Neural progenitor cell (in vitro differentiated cells): ENCODE measurements around the gene TSPEAR. TPM values are rescaled to one million over a fixed set of nuclear protein-coding genes. Genes with fewer than 3 reads are reported as not detected.

Experiments
- DNase-seq: peaks from one replicate; pipeline ENCODE4 v3.0.0-alpha.2; 2016; ENCODE audit warnings: low spot score
- H2AFZ ChIP-seq: fragments of 200-600 bp; sonication (generic); replicated peaks from 2 replicates; pipeline ENCODE4 v1.6.1; 2016; ENCODE audit warnings: antibody characterized with exemption
- H3F3A ChIP-seq: fragments of 200-600 bp; sonication (generic); 2 replicates; pipeline ENCODE4 v1.6.1; 2016; ENCODE audit warnings: antibody characterized with exemption, low read depth
- H3K27ac ChIP-seq: fragments of 200-600 bp; sonication (generic); 2 replicates; pipeline ENCODE4 v1.5.1; 2016; ENCODE audit warnings: mild to moderate bottlenecking
- H3K27me3 ChIP-seq: fragments of 200-600 bp; sonication (generic); 2 replicates; pipeline ENCODE4 v1.6.1; 2016; ENCODE audit warnings: mild to moderate bottlenecking, moderate library complexity
- H3K36me3 ChIP-seq: fragments of 200-600 bp; sonication (generic); 2 replicates; pipeline ENCODE4 v1.5.1; 2016
- H3K4me1 ChIP-seq: fragments of 200-600 bp; sonication (generic); 2 replicates; pipeline ENCODE4 v1.6.1; 2016; ENCODE audit warnings: mixed run types
- H3K4me2 ChIP-seq: fragments of 200-600 bp; sonication (generic); 2 replicates; pipeline ENCODE4 v1.6.1; 2016
- H3K4me3 ChIP-seq: fragments of 200-600 bp; sonication (generic); 2 replicates; pipeline ENCODE4 v1.5.1; 2016
- H3K79me2 ChIP-seq: fragments of 200-600 bp; sonication (generic); 2 replicates; pipeline ENCODE4 v1.6.1; 2016; ENCODE audit warnings: low read depth
- H3K9ac ChIP-seq: fragments of 200-600 bp; sonication (generic); 2 replicates; pipeline ENCODE4 v1.6.1; 2016
- H3K9me3 ChIP-seq: fragments of 200-600 bp; sonication (generic); 2 replicates; pipeline ENCODE4 v1.5.1; 2016; ENCODE audit warnings: low read depth
- H4K20me1 ChIP-seq: fragments of 200-600 bp; sonication (generic); 2 replicates; pipeline ENCODE4 v1.6.1; 2016; ENCODE audit warnings: low read depth
- H3K27ac Mint-ChIP-seq: 3 replicates; pipeline ENCODE4 v1.8.0; 2021; ENCODE audit warnings: mixed read lengths
- H3K27me3 Mint-ChIP-seq: 2 replicates; pipeline ENCODE4 v1.8.0; 2022; ENCODE audit warnings: low read depth, mild to moderate bottlenecking, inconsistent platforms, moderate library complexity, mixed read lengths; ENCODE audit not compliant: insufficient read depth
- H3K36me3 Mint-ChIP-seq: 3 replicates; pipeline ENCODE4 v1.8.0; 2021; ENCODE audit warnings: mixed read lengths
- H3K4me1 Mint-ChIP-seq: 3 replicates; pipeline ENCODE4 v1.8.0; 2021; ENCODE audit warnings: mixed read lengths
- H3K4me3 Mint-ChIP-seq: 3 replicates; pipeline ENCODE4 v1.8.0; 2021; ENCODE audit warnings: mild to moderate bottlenecking, moderate library complexity, mixed read lengths
- H3K9me3 Mint-ChIP-seq: 3 replicates; pipeline ENCODE4 v1.8.0; 2020; ENCODE audit warnings: mixed read lengths
- EZH2 ChIP-seq: fragments of 200-600 bp; sonication (generic); IDR thresholded peaks from 2 replicates; pipeline ENCODE4 v1.6.1; 2017; ENCODE audit warnings: antibody characterized with exemption, mild to moderate bottlenecking, moderate library complexity
- EZH2phosphoT487 ChIP-seq: fragments of 200-600 bp; sonication (generic); IDR thresholded peaks from 2 replicates; pipeline ENCODE4 v1.6.1; 2017; ENCODE audit warnings: antibody characterized with exemption
- total RNA-seq: library from RNA; depleted of rRNA; stranded (reverse); fragments of >200 nt; gene quantifications from 2 replicates; pipeline ENCODE4 v1.2.3, GENCODE V29; 2015; ENCODE audit warnings: low replicate concordance
- TF ChIP-seq, protein P1 (sequence below): fragments of 200-600 bp; sonication (generic); IDR thresholded peaks from 2 replicates; pipeline ENCODE4 v1.5.1; 2017; ENCODE audit warnings: antibody characterized with exemption, mild to moderate bottlenecking

Gene TSPEAR
- total RNA-seq, 1 donor from 2014 or later: not detected

DNA sequence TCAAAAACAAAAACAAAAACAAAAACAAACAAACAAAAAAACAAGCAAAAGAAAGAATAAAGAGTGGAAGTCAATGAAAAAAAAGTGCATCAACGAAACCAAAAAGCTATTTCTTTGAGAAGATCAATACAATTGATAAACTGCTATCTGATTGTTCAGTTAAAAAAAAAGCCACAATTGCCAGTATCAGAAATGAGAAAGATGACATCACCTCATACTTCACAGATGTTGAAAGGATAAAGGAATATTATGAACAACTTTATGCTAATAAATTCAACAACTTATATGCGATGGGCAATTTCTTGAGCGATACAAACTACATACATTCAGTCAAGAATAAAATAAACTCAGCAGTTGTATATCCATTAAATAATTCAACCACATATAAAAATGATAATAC lies 258.3 kb downstream of the TSPEAR start:
- Mint-ChIP-seq H3K4me1 (peaks cover 8% of the 10 kb centered on the region), H3K36me3 (no peaks in the 10 kb centered on the region)
- H3K4me3 ChIP-seq: no peak overlapping the region

DNA sequence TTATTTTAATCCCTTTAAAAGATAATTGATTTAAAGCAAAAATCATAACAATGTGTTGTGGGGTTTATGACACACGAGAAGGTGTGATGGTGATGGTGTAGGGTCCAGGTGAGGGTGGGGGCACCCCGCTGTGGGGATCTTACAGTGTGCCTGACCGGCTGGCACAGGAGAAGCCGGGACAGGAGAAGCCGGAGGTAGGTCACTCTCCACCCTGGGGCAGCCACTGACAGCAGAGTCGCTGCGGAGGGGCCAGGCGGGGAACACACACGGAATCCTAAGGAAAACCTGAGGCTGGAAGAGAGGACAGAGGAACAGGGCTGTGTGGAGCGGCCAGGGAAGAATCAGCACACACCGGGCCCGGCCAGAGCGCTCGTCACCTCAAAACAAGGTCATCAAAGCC lies 260.4 kb downstream of the TSPEAR start:
- no peaks in the 10 kb centered on the region for H3K36me3 Mint-ChIP-seq
- H3K79me2 ChIP-seq: no peaks in the 10 kb centered on the region
- H3K4me1 Mint-ChIP-seq: peaks cover 8% of the 10 kb centered on the region
- H3K9me3 Mint-ChIP-seq: peaks cover 13% of the 10 kb centered on the region
- no peak for DNase-seq
- H3K27ac ChIP-seq: no peak overlapping the region
- no peak overlapping the region for H3K4me2 ChIP-seq
- H3K27me3 Mint-ChIP-seq: peaks cover 6% of the 10 kb centered on the region
- no peaks in the 10 kb centered on the region for H3K36me3 ChIP-seq
- no peak overlapping the region for H3K9ac ChIP-seq
- no peak overlapping the region for H2AFZ ChIP-seq
- H4K20me1 ChIP-seq: no peaks in the 10 kb centered on the region
- H3K4me1 ChIP-seq: peaks cover 9% of the 10 kb centered on the region
- H3K4me3 Mint-ChIP-seq: no peak overlapping the region
- H3K9me3 ChIP-seq: no peaks in the 10 kb centered on the region
- TF ChIP-seq EZH2phosphoT487: no peak
- no peak for TF ChIP-seq EZH2
- TF ChIP-seq, protein P1, sequence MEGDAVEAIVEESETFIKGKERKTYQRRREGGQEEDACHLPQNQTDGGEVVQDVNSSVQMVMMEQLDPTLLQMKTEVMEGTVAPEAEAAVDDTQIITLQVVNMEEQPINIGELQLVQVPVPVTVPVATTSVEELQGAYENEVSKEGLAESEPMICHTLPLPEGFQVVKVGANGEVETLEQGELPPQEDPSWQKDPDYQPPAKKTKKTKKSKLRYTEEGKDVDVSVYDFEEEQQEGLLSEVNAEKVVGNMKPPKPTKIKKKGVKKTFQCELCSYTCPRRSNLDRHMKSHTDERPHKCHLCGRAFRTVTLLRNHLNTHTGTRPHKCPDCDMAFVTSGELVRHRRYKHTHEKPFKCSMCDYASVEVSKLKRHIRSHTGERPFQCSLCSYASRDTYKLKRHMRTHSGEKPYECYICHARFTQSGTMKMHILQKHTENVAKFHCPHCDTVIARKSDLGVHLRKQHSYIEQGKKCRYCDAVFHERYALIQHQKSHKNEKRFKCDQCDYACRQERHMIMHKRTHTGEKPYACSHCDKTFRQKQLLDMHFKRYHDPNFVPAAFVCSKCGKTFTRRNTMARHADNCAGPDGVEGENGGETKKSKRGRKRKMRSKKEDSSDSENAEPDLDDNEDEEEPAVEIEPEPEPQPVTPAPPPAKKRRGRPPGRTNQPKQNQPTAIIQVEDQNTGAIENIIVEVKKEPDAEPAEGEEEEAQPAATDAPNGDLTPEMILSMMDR: no peak
- no peaks in the 10 kb centered on the region for H3F3A ChIP-seq
- no peak overlapping the region for H3K27ac Mint-ChIP-seq
- no peak overlapping the region for H3K4me3 ChIP-seq
- H3K27me3 ChIP-seq: peaks cover 29% of the 10 kb centered on the region

More for the DNA sequence above, 258.3 kb downstream of the TSPEAR start:
- Mint-ChIP-seq H3K27ac (no peak overlapping the region), H3K27me3 (peaks cover 2% of the 10 kb centered on the region), H3K4me3 (no peak overlapping the region), H3K9me3 (peaks cover 13% of the 10 kb centered on the region)
- Histone ChIP-seq H3K36me3 (no peaks in the 10 kb centered on the region), H3K4me1 (peaks cover 9% of the 10 kb centered on the region), H2AFZ (no peak overlapping the region), H3K27me3 (peaks cover 33% of the 10 kb centered on the region), H3K79me2 (no peaks in the 10 kb centered on the region), H4K20me1 (no peaks in the 10 kb centered on the region), H3K27ac (no peak overlapping the region), H3F3A (no peaks in the 10 kb centered on the region), H3K9me3 (no peaks in the 10 kb centered on the region), H3K4me2 (no peak overlapping the region), H3K9ac (no peak overlapping the region)
- TF ChIP-seq EZH2 (no peak), EZH2phosphoT487 (no peak)
- TF ChIP-seq, protein P1: no peak
- DNase-seq: no peak

GRCh38 chr21:44450402-44450801 lies 261.0 kb downstream of the TSPEAR start:
- Histone ChIP-seq H3K9me3 (no peaks in the 10 kb centered on the region), H3K36me3 (no peaks in the 10 kb centered on the region), H3K4me3 (no peak overlapping the region), H3F3A (no peaks in the 10 kb centered on the region), H3K9ac (no peak overlapping the region), H4K20me1 (no peaks in the 10 kb centered on the region), H3K4me1 (peaks cover 9% of the 10 kb centered on the region), H3K27me3 (peaks cover 24% of the 10 kb centered on the region), H2AFZ (no peak overlapping the region), H3K4me2 (no peak overlapping the region), H3K79me2 (no peaks in the 10 kb centered on the region), H3K27ac (no peak overlapping the region)
- H3K9me3 Mint-ChIP-seq: peaks cover 13% of the 10 kb centered on the region
- no peaks in the 10 kb centered on the region for H3K36me3 Mint-ChIP-seq
- H3K27ac Mint-ChIP-seq: peak overlapping the region; percentile 89
- H3K4me1 Mint-ChIP-seq: peaks cover 8% of the 10 kb centered on the region
- H3K4me3 Mint-ChIP-seq: no peak overlapping the region
- no peak for DNase-seq
- peaks cover 6% of the 10 kb centered on the region for H3K27me3 Mint-ChIP-seq
- TF ChIP-seq EZH2: no peak
- TF ChIP-seq, protein P1: no peak
